Tibial nerve (tissue), 4 donors: ENCODE results near the gene ARHGAP35. TPM values are rescaled to one million over a fixed set of nuclear protein-coding genes. Genes with fewer than 3 reads are reported as not detected.

Experiments
- DNase-seq, 2 donors: peaks; one replicate each; pipeline ENCODE4 v3.0.0-alpha.2; 2019; ENCODE audit warnings: low spot score in 2 of 2
- H3K27ac ChIP-seq, 4 donors: fragments of 200-600 bp; sonication (generic) in 3 of 4; one replicate each; pipeline ENCODE4 v1.5.1; 2017 to 2019; ENCODE audit warnings: mild to moderate bottlenecking in 1 of 4
- H3K27me3 ChIP-seq, 2 donors: fragments of 200-600 bp; sonication (generic) in 1 of 2; one replicate each; pipeline versions ENCODE4 v1.5.1 to v1.6.0; 2017 to 2019
- H3K36me3 ChIP-seq, 3 donors: fragments of 200-600 bp; sonication (generic); one replicate each; pipeline ENCODE4 v1.5.1; 2018 to 2019
- H3K4me1 ChIP-seq, 4 donors: fragments of 200-600 bp; sonication (generic) in 3 of 4; one replicate each; pipeline ENCODE4 v1.5.1; 2017 to 2019
- H3K4me3 ChIP-seq, 4 donors: fragments of 200-600 bp; sonication (generic) in 3 of 4; one replicate each; pipeline ENCODE4 v1.5.1; 2017 to 2019; ENCODE audit warnings: mild to moderate bottlenecking in 1 of 4, moderate library complexity in 1 of 4
- H3K9me3 ChIP-seq, 4 donors: fragments of 200-600 bp; sonication (generic) in 3 of 4; one replicate each; pipeline ENCODE4 v1.5.1; 2017 to 2019
- EP300 ChIP-seq, 2 donors: sonication (generic); formaldehyde crosslinking; IDR thresholded peaks; one replicate each; pipeline ENCODE4 v1.6.1; 2017; ENCODE audit warnings: antibody characterized with exemption in 2 of 2, mild to moderate bottlenecking in 1 of 2
- POLR2A ChIP-seq, 2 donors: fragments of 450-650 bp; IDR thresholded peaks; one replicate each; pipeline ENCODE4 v1.6.1; 2017; ENCODE audit warnings: antibody characterized with exemption in 2 of 2, mild to moderate bottlenecking in 2 of 2, moderate library complexity in 2 of 2
- WGBS, 2 donors: methylation state at CpG; one replicate each; pipeline ENCODE4 v1.1.5; 2018; 5-methylcytosine and 5-hydroxymethylcytosine counted together
- total RNA-seq, 4 donors: library from RNA; depleted of rRNA; stranded (reverse); fragments of >200 nt; gene quantifications; one replicate each; pipeline ENCODE4 v1.1.0, GENCODE V29; 2016
- TF ChIP-seq, protein P1 (sequence below), 5 experiments: fragments of 200-600 bp in 3 of 5; fragments of 450-650 bp in 2 of 5; sonication (generic) in 3 of 5; IDR thresholded peaks; one replicate each; pipeline ENCODE4 v1.5.1; 2016 to 2019; ENCODE audit warnings: antibody characterized with exemption in 5 of 5, mild to moderate bottlenecking in 3 of 5, moderate library complexity in 2 of 5

Gene ARHGAP35
- total RNA-seq, 4 donors from 2014 or later, result 43.3 to 50.3 (median 48.6) TPM

- H3K4me1 ChIP-seq, result peaks cover 0 to 54% (median 21%) of the 10 kb centered on the region in 4 donors
- H3K4me3 ChIP-seq, result no peak overlapping the region
- H3K27ac ChIP-seq, result no peak overlapping the region
- no peaks in the 10 kb centered on the region for H3K27me3 ChIP-seq
- no peak for DNase-seq
- TF ChIP-seq POLR2A (IDR thresholded peaks at IDR 0.05) (no peak), EP300 (IDR thresholded peaks at IDR 0.05) (no peak)
- TF ChIP-seq, protein P1, sequence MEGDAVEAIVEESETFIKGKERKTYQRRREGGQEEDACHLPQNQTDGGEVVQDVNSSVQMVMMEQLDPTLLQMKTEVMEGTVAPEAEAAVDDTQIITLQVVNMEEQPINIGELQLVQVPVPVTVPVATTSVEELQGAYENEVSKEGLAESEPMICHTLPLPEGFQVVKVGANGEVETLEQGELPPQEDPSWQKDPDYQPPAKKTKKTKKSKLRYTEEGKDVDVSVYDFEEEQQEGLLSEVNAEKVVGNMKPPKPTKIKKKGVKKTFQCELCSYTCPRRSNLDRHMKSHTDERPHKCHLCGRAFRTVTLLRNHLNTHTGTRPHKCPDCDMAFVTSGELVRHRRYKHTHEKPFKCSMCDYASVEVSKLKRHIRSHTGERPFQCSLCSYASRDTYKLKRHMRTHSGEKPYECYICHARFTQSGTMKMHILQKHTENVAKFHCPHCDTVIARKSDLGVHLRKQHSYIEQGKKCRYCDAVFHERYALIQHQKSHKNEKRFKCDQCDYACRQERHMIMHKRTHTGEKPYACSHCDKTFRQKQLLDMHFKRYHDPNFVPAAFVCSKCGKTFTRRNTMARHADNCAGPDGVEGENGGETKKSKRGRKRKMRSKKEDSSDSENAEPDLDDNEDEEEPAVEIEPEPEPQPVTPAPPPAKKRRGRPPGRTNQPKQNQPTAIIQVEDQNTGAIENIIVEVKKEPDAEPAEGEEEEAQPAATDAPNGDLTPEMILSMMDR (IDR thresholded peaks at IDR 0.05), result no peak
- WGBS, 2 donors, result 95 to 98% methylated on average over 5 of the region's 5 CpGs
- no peaks in the 10 kb centered on the region for H3K9me3 ChIP-seq
- no peaks in the 10 kb centered on the region for H3K36me3 ChIP-seq
Measured at GRCh38 chr19:46900341-46900740, 39.5 kb downstream of the ARHGAP35 start.

- Histone ChIP-seq H3K4me3 (no peak overlapping the region), H3K36me3 (no peaks in the 10 kb centered on the region), H3K4me1 (peaks cover 0 to 47% (median 17%) of the 10 kb centered on the region in 4 donors), H3K27ac (no peak overlapping the region), H3K9me3 (no peaks in the 10 kb centered on the region), H3K27me3 (no peaks in the 10 kb centered on the region)
- TF ChIP-seq EP300 (IDR thresholded peaks at IDR 0.05) (no peak), POLR2A (IDR thresholded peaks at IDR 0.05) (no peak)
- TF ChIP-seq, protein P1 (IDR thresholded peaks at IDR 0.05), result no peak
- no peak for DNase-seq
Measured at GRCh38 chr19:46901701-46902401, 41.1 kb downstream of the ARHGAP35 start.

- H3K27me3 ChIP-seq, result no peaks in the 10 kb centered on the region
- H3K27ac ChIP-seq, result no peak overlapping the region
Measured at GRCh38 chr19:46902402-46902766, 41.6 kb downstream of the ARHGAP35 start.

GRCh38 chr19:46903458-46903857, 42.7 kb downstream of the ARHGAP35 start:
- Histone ChIP-seq H3K27me3 (no peaks in the 10 kb centered on the region), H3K27ac (no peak overlapping the region), H3K4me3 (no peak overlapping the region), H3K36me3 (no peaks in the 10 kb centered on the region), H3K4me1 (peaks cover 0 to 58% (median 19%) of the 10 kb centered on the region in 4 donors), H3K9me3 (no peaks in the 10 kb centered on the region)
- 44 to 64% methylated on average over 3 of the region's 3 CpGs for WGBS, 2 donors
- DNase-seq, result no peak
- no peak for TF ChIP-seq EP300 (IDR thresholded peaks at IDR 0.05)
- no peak for TF ChIP-seq POLR2A (IDR thresholded peaks at IDR 0.05)
- TF ChIP-seq, protein P1 (IDR thresholded peaks at IDR 0.05), result no peak

More at GRCh38 chr19:46902402-46902766, 41.6 kb downstream of the ARHGAP35 start:
- no peak for DNase-seq
- H3K4me1 ChIP-seq, result peaks cover 0 to 48% (median 17%) of the 10 kb centered on the region in 4 donors
- no peaks in the 10 kb centered on the region for H3K9me3 ChIP-seq
- H3K4me3 ChIP-seq, result no peak overlapping the region
- 62 to 66% methylated on average over 4 of the region's 4 CpGs for WGBS, 2 donors
- no peaks in the 10 kb centered on the region for H3K36me3 ChIP-seq
- TF ChIP-seq EP300 (IDR thresholded peaks at IDR 0.05), result no peak
- TF ChIP-seq, protein P1 (IDR thresholded peaks at IDR 0.05), result no peak
- TF ChIP-seq POLR2A (IDR thresholded peaks at IDR 0.05), result no peak
